Neural progenitor cell (in vitro differentiated cells): ENCODE data around the gene CHST8. TPM values are rescaled to one million over a fixed set of nuclear protein-coding genes. Genes with fewer than 3 reads are reported as not detected.

Experiments
- DNase-seq: peaks from one replicate; pipeline ENCODE4 v3.0.0-alpha.2; 2016; ENCODE audit warnings: low spot score
- H2AFZ ChIP-seq: fragments of 200-600 bp; sonication (generic); replicated peaks from 2 replicates; pipeline ENCODE4 v1.6.1; 2016; ENCODE audit warnings: antibody characterized with exemption
- H3F3A ChIP-seq: fragments of 200-600 bp; sonication (generic); 2 replicates; pipeline ENCODE4 v1.6.1; 2016; ENCODE audit warnings: antibody characterized with exemption, low read depth
- H3K27ac ChIP-seq: fragments of 200-600 bp; sonication (generic); 2 replicates; pipeline ENCODE4 v1.5.1; 2016; ENCODE audit warnings: mild to moderate bottlenecking
- H3K27me3 ChIP-seq: fragments of 200-600 bp; sonication (generic); 2 replicates; pipeline ENCODE4 v1.6.1; 2016; ENCODE audit warnings: mild to moderate bottlenecking, moderate library complexity
- H3K36me3 ChIP-seq: fragments of 200-600 bp; sonication (generic); 2 replicates; pipeline ENCODE4 v1.5.1; 2016
- H3K4me1 ChIP-seq: fragments of 200-600 bp; sonication (generic); 2 replicates; pipeline ENCODE4 v1.6.1; 2016; ENCODE audit warnings: mixed run types
- H3K4me2 ChIP-seq: fragments of 200-600 bp; sonication (generic); 2 replicates; pipeline ENCODE4 v1.6.1; 2016
- H3K4me3 ChIP-seq: fragments of 200-600 bp; sonication (generic); 2 replicates; pipeline ENCODE4 v1.5.1; 2016
- H3K79me2 ChIP-seq: fragments of 200-600 bp; sonication (generic); 2 replicates; pipeline ENCODE4 v1.6.1; 2016; ENCODE audit warnings: low read depth
- H3K9ac ChIP-seq: fragments of 200-600 bp; sonication (generic); 2 replicates; pipeline ENCODE4 v1.6.1; 2016
- H3K9me3 ChIP-seq: fragments of 200-600 bp; sonication (generic); 2 replicates; pipeline ENCODE4 v1.5.1; 2016; ENCODE audit warnings: low read depth
- H4K20me1 ChIP-seq: fragments of 200-600 bp; sonication (generic); 2 replicates; pipeline ENCODE4 v1.6.1; 2016; ENCODE audit warnings: low read depth
- H3K27ac Mint-ChIP-seq: 3 replicates; pipeline ENCODE4 v1.8.0; 2021; ENCODE audit warnings: mixed read lengths
- H3K27me3 Mint-ChIP-seq: 2 replicates; pipeline ENCODE4 v1.8.0; 2022; ENCODE audit warnings: low read depth, mild to moderate bottlenecking, inconsistent platforms, moderate library complexity, mixed read lengths; ENCODE audit not compliant: insufficient read depth
- H3K36me3 Mint-ChIP-seq: 3 replicates; pipeline ENCODE4 v1.8.0; 2021; ENCODE audit warnings: mixed read lengths
- H3K4me1 Mint-ChIP-seq: 3 replicates; pipeline ENCODE4 v1.8.0; 2021; ENCODE audit warnings: mixed read lengths
- H3K4me3 Mint-ChIP-seq: 3 replicates; pipeline ENCODE4 v1.8.0; 2021; ENCODE audit warnings: mild to moderate bottlenecking, moderate library complexity, mixed read lengths
- H3K9me3 Mint-ChIP-seq: 3 replicates; pipeline ENCODE4 v1.8.0; 2020; ENCODE audit warnings: mixed read lengths
- EZH2 ChIP-seq: fragments of 200-600 bp; sonication (generic); IDR thresholded peaks from 2 replicates; pipeline ENCODE4 v1.6.1; 2017; ENCODE audit warnings: antibody characterized with exemption, mild to moderate bottlenecking, moderate library complexity
- EZH2phosphoT487 ChIP-seq: fragments of 200-600 bp; sonication (generic); IDR thresholded peaks from 2 replicates; pipeline ENCODE4 v1.6.1; 2017; ENCODE audit warnings: antibody characterized with exemption
- total RNA-seq: library from RNA; depleted of rRNA; stranded (reverse); fragments of >200 nt; gene quantifications from 2 replicates; pipeline ENCODE4 v1.2.3, GENCODE V29; 2015; ENCODE audit warnings: low replicate concordance
- TF ChIP-seq, protein P1 (sequence below): fragments of 200-600 bp; sonication (generic); IDR thresholded peaks from 2 replicates; pipeline ENCODE4 v1.5.1; 2017; ENCODE audit warnings: antibody characterized with exemption, mild to moderate bottlenecking

The CHST8 gene
- total RNA-seq, 1 donor from 2014 or later: 0.92 TPM

DNA sequence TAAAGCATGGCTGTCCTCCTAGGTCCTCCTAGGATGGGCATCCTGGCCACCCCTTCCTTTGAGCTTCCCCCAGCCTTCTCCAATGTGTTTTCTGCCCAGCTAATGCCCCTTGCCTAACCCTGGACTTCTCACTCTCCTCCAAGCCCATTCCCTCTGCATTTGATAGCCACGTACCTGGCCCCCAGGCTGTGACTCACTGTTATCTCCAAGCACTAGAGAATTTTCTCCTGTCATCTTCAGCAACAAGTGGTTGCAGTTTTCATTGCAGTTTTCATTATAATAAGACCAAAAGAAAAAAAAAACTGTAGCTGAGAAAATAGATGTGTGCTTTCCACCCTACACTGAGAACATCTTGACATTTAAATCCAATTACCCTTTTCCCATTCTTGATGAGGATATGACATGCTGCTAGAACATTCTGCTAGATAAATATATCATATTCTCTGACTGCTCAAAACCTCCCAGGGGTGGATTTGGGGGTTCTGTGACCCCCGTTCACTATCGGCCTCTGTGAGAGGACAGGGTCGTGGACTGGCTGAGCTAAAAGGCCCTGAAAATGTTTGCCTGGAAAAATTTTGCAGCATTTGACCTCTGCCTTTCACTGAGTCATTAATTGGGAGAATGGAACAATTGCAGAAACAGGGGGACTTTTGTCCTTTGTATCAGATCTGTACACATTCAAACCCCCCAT is 116.1 kb downstream of the CHST8 start:
- Mint-ChIP-seq H3K27me3 (peaks cover 7% of the 10 kb centered on the region), H3K4me3 (no peak overlapping the region), H3K9me3 (no peaks in the 10 kb centered on the region), H3K36me3 (no peaks in the 10 kb centered on the region), H3K4me1 (no peaks in the 10 kb centered on the region), H3K27ac (no peak overlapping the region)
- Histone ChIP-seq H3K4me3 (no peak overlapping the region), H3K4me1 (no peaks in the 10 kb centered on the region), H3K36me3 (no peaks in the 10 kb centered on the region), H3F3A (no peaks in the 10 kb centered on the region), H2AFZ (no peak overlapping the region), H3K9me3 (no peaks in the 10 kb centered on the region), H3K27me3 (peaks cover 6% of the 10 kb centered on the region), H3K9ac (no peak overlapping the region), H3K27ac (no peak overlapping the region), H3K4me2 (no peak overlapping the region), H4K20me1 (peaks cover 19% of the 10 kb centered on the region), H3K79me2 (no peaks in the 10 kb centered on the region)
- no peak for DNase-seq
- TF ChIP-seq, protein P1, sequence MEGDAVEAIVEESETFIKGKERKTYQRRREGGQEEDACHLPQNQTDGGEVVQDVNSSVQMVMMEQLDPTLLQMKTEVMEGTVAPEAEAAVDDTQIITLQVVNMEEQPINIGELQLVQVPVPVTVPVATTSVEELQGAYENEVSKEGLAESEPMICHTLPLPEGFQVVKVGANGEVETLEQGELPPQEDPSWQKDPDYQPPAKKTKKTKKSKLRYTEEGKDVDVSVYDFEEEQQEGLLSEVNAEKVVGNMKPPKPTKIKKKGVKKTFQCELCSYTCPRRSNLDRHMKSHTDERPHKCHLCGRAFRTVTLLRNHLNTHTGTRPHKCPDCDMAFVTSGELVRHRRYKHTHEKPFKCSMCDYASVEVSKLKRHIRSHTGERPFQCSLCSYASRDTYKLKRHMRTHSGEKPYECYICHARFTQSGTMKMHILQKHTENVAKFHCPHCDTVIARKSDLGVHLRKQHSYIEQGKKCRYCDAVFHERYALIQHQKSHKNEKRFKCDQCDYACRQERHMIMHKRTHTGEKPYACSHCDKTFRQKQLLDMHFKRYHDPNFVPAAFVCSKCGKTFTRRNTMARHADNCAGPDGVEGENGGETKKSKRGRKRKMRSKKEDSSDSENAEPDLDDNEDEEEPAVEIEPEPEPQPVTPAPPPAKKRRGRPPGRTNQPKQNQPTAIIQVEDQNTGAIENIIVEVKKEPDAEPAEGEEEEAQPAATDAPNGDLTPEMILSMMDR: no peak
- TF ChIP-seq EZH2: no peak
- TF ChIP-seq EZH2phosphoT487: no peak

DNA sequence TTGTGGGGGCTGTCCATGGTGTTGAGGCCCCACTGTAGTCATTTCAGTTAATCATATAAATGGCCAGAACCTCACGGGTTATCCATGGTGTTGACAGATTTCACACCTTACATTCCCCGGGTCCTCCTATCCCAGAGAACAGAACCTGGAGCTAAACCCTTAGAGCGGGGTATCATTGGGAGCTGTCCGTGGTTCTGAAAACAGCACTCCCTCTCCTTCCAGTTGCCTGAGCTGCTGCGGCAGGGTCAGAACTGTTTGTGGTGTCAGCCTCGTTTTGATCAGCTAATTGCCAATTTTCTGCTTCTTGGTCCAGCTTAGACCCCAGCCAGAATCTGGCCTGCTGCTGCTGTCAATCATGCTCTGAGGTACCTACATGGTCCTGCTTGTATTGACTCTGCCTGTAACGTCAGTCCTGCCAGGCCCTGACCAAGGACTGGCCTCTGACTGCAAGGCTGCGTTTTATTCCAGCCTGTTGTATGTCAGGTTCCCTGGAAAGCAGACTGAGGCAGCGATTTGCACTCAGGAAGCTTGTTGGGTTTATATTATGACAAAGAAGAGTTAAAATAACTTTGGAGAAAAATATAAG is 119.2 kb downstream of the CHST8 start:
- Mint-ChIP-seq H3K27ac (no peak overlapping the region), H3K27me3 (peaks cover 9% of the 10 kb centered on the region), H3K4me3 (no peak overlapping the region), H3K4me1 (no peaks in the 10 kb centered on the region), H3K36me3 (no peaks in the 10 kb centered on the region), H3K9me3 (no peaks in the 10 kb centered on the region)
- no peaks in the 10 kb centered on the region for H3K36me3 ChIP-seq
- H3K79me2 ChIP-seq: no peaks in the 10 kb centered on the region
- peaks cover 19% of the 10 kb centered on the region for H4K20me1 ChIP-seq
- H3K4me1 ChIP-seq: no peaks in the 10 kb centered on the region
- peak; percentile 90 for DNase-seq
- H2AFZ ChIP-seq: no peak overlapping the region
- peaks cover 6% of the 10 kb centered on the region for H3K27me3 ChIP-seq
- no peaks in the 10 kb centered on the region for H3F3A ChIP-seq
- no peak overlapping the region for H3K4me2 ChIP-seq
- H3K27ac ChIP-seq: no peak overlapping the region
- no peaks in the 10 kb centered on the region for H3K9me3 ChIP-seq
- H3K4me3 ChIP-seq: no peak overlapping the region
- H3K9ac ChIP-seq: no peak overlapping the region
- no peak for TF ChIP-seq EZH2phosphoT487
- TF ChIP-seq, protein P1: no peak
- TF ChIP-seq EZH2: no peak

DNA sequence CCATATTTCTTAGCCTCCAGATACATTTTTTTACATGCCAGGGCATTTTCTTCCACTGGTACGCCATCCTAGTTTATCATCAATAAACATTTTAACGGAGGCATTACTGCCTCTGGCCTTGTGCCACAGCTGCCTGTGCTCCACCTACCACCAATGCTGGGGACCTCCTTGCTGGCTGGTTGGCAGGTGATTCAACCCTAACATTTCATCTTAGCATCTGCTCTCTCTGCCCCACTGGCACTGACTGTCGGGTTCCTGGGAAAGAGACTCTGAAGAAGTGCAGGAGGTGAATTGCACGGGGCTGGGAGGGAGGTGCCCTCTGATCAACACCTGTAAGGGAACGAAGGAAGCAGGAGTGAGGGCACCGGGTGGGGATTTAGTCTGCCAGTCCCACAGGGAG is 123.5 kb downstream of the CHST8 start:
- peaks cover 5% of the 10 kb centered on the region for H3K27me3 ChIP-seq
- no peak for DNase-seq
- H3K36me3 ChIP-seq: no peaks in the 10 kb centered on the region
- H3K4me3 ChIP-seq: no peak overlapping the region
- no peak overlapping the region for H3K9ac ChIP-seq
- no peaks in the 10 kb centered on the region for H3K79me2 ChIP-seq
- H3K9me3 ChIP-seq: no peaks in the 10 kb centered on the region
- H4K20me1 ChIP-seq: peaks cover 13% of the 10 kb centered on the region
- no peak overlapping the region for H3K27ac ChIP-seq
- Mint-ChIP-seq H3K4me3 (no peak overlapping the region), H3K27ac (no peak overlapping the region), H3K4me1 (no peaks in the 10 kb centered on the region), H3K9me3 (no peaks in the 10 kb centered on the region), H3K36me3 (no peaks in the 10 kb centered on the region), H3K27me3 (peaks cover 7% of the 10 kb centered on the region)
- TF ChIP-seq EZH2 (no peak), EZH2phosphoT487 (no peak)
- TF ChIP-seq, protein P1: no peak
- H2AFZ ChIP-seq: no peak overlapping the region
- no peaks in the 10 kb centered on the region for H3K4me1 ChIP-seq
- no peak overlapping the region for H3K4me2 ChIP-seq
- no peaks in the 10 kb centered on the region for H3F3A ChIP-seq
